NCI-H1417 treated with DMSO at 0.1 percent for 48 hours (cell line): ENCODE results near the gene WDFY2.
"Not testable (repeated sequence)": the region's sequence is repeated elsewhere in the genome, so short reads cannot be mapped to it uniquely, and the experiment has no call there.

Source experiments
- DNase-seq: peaks from one replicate; lab custom pipeline; 2025; lab: John Stamatoyannopoulos, UW

Gene WDFY2

GRCh38 chr13:51666374-51666773 lies 82.1 kb downstream of the WDFY2 start:
- DNase-seq = peak; percentile 35

- no peak for DNase-seq
These were observed 82.6 kb downstream of the WDFY2 start for GRCh38 chr13:51666839-51667238.

GRCh38 chr13:51668580-51669195 lies 84.4 kb downstream of the WDFY2 start:
- DNase-seq = no peak

- no peak for DNase-seq
These were observed 88.9 kb downstream of the WDFY2 start for GRCh38 chr13:51673165-51673564.

DNA sequence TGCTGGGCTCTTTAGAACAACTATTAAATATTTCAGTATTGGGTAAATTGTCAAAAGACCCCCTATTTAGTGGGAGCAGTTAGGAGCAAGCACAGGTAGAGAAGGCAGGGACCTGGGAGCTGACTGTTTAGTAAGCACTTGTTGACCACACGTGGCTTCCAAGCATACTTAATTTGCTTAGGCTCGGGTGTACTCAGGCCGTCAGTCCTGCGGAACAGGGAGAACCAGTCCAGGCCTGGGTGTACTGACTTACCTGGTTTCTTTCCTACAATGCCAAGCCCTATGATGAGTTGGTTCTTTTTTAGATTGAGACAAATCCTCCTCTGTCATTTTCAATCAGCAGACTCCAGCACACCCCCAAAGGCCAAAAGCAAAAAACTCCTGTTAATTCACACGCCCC lies 90.0 kb downstream of the WDFY2 start:
- no peak for DNase-seq

- DNase-seq = no peak
These were observed 91.1 kb downstream of the WDFY2 start for GRCh38 chr13:51675385-51675784.

DNA sequence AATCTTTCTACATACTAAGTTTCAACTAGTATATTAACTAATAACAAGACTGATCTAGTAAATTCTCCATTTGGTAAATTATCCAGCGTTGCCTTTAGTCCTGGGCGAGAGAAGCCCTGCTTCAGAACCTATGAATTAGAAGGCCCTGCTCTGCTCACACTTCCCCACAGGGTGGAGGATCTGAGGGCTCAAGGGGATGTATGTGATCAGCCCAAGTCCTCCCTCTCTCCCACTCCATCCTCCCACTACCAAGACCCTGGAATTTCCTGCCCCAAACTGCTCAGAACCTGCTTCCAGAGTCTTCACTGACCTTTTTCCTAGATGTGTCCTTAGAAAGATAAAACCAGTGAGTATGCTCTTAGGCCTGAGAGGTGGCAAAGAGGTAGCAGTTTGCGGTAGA lies 91.6 kb downstream of the WDFY2 start:
- DNase-seq = no peak

DNA sequence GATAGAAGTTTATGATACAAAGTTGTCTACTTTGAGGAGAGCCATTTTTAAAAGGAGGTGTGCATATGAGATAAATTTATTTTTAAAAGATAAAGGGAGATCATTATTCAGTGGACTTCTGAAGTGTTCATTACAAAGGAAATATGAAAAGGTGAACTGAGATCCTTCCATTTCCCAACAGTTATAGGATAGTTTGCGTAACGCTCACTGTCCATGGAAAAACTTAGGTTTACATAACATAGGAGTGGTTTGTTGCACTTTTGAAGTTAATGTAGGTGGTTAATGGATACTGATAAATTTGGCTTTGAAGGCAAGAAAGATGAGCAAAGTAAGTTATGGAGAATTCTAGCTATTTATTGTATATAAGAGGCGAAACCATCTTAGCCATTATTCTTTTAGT lies 92.5 kb downstream of the WDFY2 start:
- no peak for DNase-seq

DNA sequence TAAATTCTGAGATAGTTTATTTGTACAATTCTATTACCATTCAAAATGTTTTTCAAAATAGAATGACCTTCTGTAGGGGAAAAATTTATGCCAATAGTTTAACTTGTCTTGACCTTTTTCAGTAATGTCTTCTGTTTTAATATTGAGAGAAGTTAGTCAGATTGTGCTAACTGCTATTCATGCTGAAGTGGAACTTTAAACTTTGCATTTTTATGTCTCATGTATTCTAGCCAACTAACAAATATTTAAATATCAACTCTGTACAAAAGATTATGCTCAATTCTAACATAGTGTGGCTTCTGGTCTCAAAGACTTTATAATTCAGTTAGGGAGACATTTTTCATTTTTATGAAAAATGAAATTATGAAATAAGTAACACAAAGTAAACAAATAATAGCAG lies 94.2 kb downstream of the WDFY2 start:
- no peak for DNase-seq

GRCh38 chr13:51679616-51680015 lies 95.4 kb downstream of the WDFY2 start:
- DNase-seq = no peak

DNA sequence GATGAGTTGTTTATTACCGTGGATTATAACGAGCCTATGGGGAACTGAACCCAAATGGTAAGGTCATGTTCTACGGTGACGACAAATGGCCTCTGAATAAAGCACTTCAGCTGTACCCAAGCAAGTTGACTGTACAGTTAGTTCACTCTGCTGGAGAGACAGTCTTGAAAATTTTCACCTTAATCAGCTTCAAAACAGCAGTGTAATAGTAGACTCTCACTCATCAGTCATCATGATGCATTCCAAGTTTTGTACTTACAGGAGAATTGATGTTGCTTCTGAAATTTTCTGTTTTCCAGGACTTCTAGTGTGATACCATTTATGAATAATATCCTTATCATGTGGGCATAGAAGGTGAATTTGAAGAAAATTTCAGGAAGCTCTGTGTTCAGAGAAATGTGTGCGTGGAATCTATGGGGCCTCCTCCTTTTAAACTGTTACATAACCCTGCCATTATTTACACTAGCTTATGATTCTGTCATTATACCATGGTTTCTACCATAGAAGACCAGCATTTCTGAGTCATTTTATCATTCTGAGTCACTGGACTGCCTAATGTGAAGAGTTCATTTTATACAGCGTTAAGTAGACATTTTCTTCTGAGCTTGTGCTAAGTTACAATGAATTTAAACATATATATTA lies 96.9 kb downstream of the WDFY2 start:
- no peak for DNase-seq

DNA sequence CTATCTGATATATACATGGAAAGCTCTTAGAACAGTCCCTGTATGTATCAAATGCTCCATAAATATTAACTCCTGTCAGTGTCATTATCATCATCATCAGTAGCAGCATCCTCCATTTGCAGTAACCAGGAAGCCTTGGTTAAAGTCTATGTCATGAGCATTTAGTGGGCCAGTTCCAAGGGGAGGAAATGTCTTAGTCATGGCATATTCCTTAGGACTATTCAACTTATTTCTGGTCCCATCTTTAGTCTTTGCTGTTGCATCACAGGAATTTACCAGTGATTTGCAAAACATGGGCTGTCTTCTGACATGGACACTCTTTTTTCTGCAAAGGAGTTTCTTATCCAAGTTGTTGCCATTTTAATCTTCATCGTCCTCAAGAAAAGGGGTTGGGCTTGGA lies 98.4 kb downstream of the WDFY2 start:
- DNase-seq = no peak

DNA sequence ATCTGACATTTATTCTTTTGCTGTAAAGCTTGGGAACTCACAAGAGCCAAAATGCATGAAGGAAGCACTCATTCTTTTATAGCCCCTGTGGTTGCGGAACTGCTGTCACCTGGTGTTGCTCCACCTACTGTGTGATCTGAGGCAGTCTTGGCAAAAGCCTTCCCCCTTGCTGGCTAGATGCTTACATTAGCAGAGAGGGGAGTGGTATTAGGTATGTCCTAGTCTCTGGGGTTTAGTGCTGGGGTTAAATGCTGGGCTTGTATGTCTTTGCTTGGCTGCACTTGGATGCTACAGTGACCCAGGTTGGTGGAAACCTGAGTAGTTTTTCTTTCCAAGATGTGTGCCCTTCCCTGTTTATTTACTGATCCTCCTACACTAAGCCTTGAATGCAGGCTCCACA lies 99.3 kb downstream of the WDFY2 start:
- DNase-seq = no peak

DNA sequence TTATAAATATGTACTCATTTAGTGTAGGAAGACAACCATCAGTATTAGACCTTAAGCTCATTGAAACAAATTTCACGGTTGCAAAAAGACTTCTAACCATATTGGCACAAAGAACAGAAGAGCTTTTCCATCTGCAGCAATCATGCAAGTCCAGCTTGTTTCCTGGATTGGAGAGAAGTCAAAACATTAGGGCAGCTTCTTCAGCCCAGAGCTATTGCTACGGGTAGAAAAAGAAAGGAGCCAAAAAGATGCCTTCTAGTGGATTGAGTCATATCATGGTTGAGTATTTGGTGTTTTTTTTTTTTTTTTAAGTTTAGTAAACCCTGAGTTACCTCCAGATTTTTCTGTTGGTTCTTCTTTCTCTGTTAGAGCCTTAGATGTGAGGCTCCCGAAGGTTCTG lies 99.8 kb downstream of the WDFY2 start:
- no peak for DNase-seq

GRCh38 chr13:51687947-51688714 lies 103.9 kb downstream of the WDFY2 start:
- DNase-seq = no peak

- DNase-seq = no peak
These were observed 104.8 kb downstream of the WDFY2 start for GRCh38 chr13:51688937-51689662.

- no peak for DNase-seq
These were observed 105.4 kb downstream of the WDFY2 start for GRCh38 chr13:51689663-51689996.

DNA sequence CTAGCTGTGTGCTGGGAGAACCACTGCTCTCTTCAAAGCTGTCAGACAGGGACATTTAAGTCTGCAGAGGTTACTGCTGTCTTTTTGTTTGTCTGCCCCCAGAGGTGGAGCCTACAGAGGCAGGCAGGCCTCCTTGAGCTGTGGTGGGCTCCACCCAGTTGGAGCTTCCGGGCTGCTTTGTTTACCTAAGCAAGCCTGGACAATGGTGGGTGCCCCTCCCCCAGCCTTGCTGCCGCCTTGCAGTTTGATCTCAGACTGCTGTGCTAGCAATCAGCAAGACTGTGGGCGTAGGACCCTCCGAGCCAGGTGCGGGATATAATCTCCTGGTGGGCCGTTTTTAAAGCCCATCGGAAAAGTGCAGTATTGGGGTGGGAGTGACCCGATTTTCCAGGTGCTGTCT lies 111.4 kb downstream of the WDFY2 start:
- not testable (repeated sequence) for DNase-seq

GRCh38 chr13:51697181-51697580 lies 112.9 kb downstream of the WDFY2 start:
- no peak for DNase-seq

DNA sequence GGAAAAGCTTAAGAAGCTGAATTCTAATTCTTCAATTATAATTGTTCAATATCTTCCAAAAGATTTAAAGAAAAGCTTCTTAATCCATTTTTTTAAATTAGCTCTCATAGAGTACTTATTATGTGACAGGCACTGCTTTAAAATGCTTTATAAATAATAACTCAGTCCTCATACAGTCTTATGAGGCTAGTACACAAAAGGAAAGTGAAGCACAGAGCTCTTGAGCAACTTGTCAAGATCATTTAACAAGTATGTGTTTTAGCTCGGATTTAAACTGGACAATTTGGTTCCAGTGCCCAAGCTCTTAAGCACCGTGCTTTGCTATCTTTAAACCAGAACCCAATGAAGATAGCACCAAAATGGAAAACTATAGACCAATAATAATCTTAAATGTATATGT lies 113.6 kb downstream of the WDFY2 start:
- DNase-seq = no peak

GRCh38 chr13:51698352-51698751 lies 114.1 kb downstream of the WDFY2 start:
- no peak for DNase-seq

DNA sequence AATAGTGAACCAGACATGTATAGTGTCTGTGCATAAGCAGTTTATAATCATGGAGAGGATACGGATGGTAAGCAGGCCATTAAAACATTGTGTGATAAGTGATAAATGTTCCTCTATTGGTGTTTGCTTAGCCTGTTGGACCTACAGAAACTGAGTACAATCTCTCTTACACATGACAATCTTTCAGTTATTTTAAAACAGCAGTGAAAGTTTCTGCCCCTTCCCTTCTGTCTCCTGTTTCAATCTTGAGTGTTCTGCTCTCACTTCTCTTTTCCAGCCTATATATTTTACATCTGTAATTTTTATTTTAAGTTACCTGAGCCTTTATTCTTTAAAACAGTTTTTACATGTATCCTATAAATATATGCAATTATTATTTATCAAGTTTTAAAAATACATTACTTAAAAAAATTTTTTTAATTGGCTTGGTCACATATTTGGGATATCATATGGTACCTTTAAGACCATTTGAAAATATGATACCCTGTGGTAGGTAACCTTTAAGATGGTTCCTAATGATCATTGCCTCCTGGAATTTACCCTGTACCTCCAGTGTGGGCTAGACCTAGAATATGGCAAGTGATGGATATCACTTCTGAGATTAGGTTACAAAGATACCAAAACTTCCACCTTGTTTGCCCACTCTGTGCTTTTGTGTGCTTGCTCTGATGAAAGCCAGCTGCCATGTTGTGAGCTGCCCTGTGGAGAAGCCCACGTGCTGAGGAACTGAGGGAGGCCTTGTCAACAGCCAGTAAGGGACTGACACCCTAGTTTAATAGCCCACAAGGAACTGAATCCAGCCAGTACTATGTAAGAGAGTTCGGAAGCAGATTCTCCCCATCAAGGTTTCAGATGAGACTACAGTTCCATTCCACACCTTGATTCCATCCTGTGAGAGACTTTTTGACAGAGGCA lies 120.4 kb downstream of the WDFY2 start:
- no peak for DNase-seq
